GM21360 (cell line): Measurements from ENCODE around the gene ZNF326.

ENCODE experiments used
- ATAC-seq: cut with Tn5 transposase; IDR thresholded peaks from one replicate; pipeline ENCODE4 v1.9.1; 2021; ENCODE audit warnings: mild to moderate bottlenecking, moderate library complexity; ENCODE audit not compliant: unreplicated experiment

Gene ZNF326

DNA sequence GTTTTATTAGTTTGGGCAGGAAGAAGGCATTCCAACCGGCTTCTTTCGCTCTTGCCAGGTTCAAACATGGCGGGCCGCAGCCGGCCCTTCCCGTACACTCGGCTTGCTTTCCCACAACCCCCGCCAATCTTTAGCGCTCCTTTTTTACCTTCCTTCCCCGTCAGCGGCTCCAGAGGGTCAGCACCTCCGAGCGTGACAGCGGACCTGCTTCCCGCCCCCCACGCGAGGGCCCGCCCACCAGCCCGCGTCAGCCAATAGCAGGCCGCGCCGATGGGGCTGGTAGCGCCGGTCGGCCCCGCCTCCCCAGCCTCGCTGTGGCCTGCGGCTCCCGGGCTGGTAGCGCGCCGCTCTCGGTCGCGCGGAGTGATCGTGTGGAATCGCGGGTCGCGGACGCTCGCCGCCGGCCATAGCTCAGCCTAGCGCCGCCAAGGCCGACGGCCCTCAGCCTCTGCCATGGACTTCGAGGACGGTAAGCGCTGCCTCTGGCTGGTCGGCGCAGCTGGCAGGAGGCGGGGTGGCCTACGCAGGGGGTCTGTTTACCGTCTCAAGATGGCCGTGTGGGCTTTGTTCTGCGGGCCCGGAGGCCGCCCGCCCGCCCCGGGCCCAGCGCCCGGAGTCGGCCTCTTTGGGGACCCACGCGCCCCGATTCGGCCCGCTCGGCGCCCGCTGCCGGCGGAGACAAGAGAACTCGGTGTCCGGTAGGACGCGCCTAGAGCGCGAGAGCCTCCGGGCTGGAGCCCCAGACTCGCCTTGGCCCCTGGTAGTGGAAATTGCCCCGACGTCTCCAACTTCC is at the start of gene ZNF326:
Gene ZNF326 (plus strand): TSS at position 306 of the 793 bp plus-strand sequence. CDS start 148 bp downstream, at position 454.
- ATAC-seq, result peak; percentile 95

- ATAC-seq, result peak; percentile 94
These were observed 48.9 kb upstream of the ZNF326 start for GRCh38 chr1:89945852-89946476.

DNA sequence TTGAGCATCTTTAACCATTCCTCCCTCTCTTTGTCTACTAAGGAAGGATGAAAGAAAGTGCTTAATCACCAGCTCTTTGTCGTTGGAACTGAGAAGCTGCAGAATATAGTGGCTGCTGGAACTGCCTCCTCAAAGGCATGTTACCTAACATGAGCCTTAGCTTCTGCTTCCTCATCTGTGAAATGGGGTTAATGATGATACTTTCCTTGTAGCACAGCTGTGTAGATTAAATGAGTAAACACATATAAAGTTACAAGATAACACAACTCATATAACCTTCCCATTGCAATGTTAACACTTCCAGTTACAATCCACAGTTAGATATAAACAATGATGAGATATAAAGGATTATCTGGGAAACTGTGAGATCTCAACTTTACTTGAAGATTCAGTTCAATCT is 48.4 kb upstream of the ZNF326 start:
- no peak for ATAC-seq

- no peak for ATAC-seq
These were observed 46.1 kb upstream of the ZNF326 start for GRCh38 chr1:89948722-89949345.

DNA sequence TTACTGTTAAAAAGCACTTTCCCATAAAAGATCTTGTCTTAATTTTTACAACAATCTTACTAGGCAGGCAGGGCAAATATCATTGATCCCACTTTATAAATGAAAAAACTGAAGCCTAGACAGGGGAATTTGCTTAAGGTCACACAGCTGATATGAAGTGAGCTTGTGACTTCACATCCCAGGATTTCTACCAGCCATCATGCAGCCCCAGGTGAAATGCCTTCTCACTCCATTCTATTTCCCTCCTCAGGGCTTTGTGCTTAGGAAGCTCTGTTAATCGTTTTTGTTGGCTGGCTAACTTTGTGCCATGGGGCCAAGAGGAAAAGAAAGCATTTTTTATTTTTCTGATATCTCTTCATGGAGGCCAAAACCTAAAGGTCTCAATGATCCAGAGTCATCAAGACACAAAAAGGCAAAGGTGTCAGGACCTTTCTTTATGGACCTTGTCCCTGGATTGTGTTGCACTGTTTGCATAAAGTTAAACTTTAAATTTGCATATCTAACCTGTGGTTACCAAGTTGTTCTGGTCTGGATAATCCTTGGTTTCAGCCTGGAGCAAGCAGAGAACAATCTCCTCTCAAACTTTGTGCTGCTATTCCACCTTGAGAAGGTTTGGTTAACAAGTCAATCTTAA is 44.8 kb upstream of the ZNF326 start:
- ATAC-seq, result no peak

DNA sequence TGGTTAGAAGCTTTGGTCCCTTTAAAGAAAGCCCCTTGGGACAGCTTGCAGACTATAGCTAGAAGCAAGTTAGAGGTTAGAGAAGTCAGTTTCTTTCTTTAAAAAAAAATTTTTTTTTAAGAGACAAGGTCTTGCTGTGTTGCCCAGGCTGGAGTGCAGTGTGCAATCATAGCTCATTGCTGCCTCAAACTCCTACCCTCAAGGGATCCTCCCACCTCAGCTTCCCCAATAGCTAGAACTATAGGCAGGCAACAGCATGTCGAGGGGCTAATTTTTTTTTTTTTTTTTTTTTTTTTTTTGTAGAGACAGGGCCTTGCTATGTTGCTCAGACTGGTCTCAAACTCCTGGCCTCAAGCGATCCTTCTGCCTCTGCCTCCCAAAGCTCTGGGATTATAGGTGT is 44.2 kb upstream of the ZNF326 start:
- no peak for ATAC-seq

GRCh38 chr1:89951766-89952604 is 42.9 kb upstream of the ZNF326 start:
- ATAC-seq, result no peak

DNA sequence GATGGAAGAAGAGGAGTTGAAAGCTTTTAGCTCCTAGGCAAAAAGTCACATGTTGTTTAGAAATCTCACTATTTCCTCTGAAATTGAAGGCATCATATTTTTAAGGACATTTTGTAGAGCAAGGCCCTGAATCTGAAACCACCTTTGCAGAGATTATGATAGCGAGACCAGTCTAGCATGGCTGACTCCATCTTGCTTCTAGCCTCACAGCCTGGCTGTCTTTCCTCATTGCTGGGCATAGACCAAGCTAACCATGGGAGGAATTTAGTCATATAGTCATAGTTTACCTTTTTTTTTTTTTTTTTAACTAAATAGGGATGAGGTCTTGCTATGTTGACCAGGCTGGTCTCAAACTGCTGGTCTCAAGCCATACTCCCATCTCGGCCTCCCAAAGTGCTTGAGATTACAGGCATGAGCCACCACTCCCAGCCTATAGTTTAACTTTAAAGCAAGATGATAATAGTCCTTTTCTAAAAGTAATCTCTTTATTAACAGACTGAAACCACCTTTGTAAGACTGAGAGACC is 42.2 kb upstream of the ZNF326 start:
- ATAC-seq, result no peak

GRCh38 chr1:89953131-89953626 is 41.7 kb upstream of the ZNF326 start:
- no peak for ATAC-seq

GRCh38 chr1:89953929-89954328 is 41.0 kb upstream of the ZNF326 start:
- ATAC-seq, result no peak

GRCh38 chr1:89954401-89954800 is 40.5 kb upstream of the ZNF326 start:
- no peak for ATAC-seq

- no peak for ATAC-seq
These were observed 39.4 kb upstream of the ZNF326 start for GRCh38 chr1:89955311-89956205.

GRCh38 chr1:89957107-89957506 is 37.8 kb upstream of the ZNF326 start:
- ATAC-seq, result no peak

GRCh38 chr1:89958851-89959654 is 35.9 kb upstream of the ZNF326 start:
- ATAC-seq, result no peak

DNA sequence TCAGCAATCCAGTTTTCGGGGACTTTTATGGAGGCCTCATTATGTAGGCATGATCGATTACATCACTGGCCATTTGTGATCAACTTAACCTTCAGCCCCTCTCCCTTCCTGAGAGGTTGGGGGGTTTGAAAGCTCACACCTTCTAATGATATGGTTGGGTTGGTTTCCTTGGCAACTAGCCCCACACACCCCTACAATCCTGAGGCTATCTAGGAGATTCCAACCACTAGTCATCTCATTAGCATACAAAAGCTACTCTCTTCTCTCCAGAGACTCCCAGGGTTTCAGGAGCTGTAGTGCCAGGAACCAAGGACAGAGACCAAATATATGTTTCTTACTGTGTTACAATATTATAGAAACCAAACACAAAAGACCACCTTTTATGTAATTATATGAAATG is 35.2 kb upstream of the ZNF326 start:
- no peak for ATAC-seq

DNA sequence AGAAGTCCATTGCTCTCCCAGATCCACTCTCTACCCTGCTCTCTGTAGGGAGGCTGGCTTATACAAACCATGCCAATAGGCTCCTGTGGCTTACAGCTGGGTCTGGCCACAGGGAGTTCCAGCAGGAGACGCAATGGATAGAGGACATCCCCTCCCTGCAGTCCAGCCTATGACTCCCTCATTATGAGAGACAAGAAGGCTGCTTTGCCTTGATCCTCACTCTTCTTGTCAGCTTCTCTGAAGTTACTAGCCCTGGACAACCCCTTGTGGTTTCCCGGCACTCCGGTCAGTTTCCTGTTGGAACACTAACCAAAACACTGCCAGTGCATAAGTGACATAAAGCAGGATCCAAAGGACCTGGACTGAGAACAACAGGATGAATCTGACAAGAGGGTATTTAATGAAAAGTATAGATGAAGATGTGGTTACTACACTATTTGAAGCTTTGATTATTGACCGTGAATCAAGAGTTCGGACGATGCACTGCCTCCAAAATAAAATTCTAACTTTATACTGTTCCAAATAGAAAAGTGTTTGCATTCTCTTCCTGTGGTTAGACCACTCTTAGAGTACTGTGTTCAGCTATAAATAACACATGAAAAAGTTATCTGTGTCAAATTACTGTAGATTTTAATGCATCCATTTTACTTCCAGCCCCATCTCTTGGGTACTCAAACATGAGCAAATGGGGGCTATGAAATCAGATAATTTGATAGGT is 32.7 kb upstream of the ZNF326 start:
- no peak for ATAC-seq

GRCh38 chr1:89962742-89963075 is 32.2 kb upstream of the ZNF326 start:
- no peak for ATAC-seq

DNA sequence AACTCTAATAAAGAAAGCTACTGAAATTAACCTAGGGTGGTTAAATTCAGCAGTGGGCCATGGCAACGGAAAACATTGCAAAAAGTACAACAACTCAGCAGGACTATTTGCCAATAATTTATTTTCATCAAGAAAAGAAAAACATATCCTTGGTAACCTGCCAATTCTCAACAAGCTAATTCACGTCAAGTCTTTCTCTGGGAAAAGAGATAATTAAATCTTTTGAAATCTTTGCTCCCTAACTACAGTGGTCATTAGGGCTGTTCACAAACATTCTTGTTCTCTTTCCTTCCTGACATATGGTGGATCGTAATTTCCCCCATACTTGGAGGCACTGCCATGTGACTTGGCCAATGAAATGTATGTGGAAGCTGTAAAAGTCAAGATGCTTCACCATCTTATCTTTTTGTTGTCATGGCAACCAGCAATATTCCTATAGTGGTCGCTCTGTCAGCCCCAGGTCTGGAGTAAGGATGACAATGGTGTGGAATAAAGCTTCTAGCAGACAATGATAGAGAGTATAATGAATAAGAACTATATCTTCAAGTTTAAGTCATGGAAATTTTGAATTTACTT is 29.6 kb upstream of the ZNF326 start:
- no peak for ATAC-seq
